Measurements from ENCODE around the gene KMT2C.

Gene KMT2C

GRCh38 chr7:152140560-152140959 lies 295.2 kb downstream of the KMT2C start:
- TF ChIP-seq EZH2 (IDR thresholded peaks at IDR 0.05; ENCODE audit: borderline replicate concordance, low read depth, low read length, severe bottlenecking): no peak
- no peak for TF ChIP-seq CTCF (IDR thresholded peaks at IDR 0.05; ENCODE audit: borderline replicate concordance, extremely low read depth, low read length, poor library complexity, severe bottlenecking)
- H3K9me3 ChIP-seq (ENCODE audit: insufficient read depth, low read length, severe bottlenecking): no peaks in the 10 kb centered on the region
- H3K79me2 ChIP-seq (ENCODE audit: insufficient read depth, low read length): no peaks in the 10 kb centered on the region
- no peak for ATAC-seq (ENCODE audit: insufficient read depth, low read depth)
- no peaks in the 10 kb centered on the region; the same call in 1 of the 2 replicates for H4K20me1 ChIP-seq (ENCODE audit: insufficient read depth, low read length)
- H3K4me2 ChIP-seq (ENCODE audit: insufficient read depth, low read length): no peak overlapping the region
- no peaks in the 10 kb centered on the region for H3K27me3 ChIP-seq (ENCODE audit: insufficient read depth, low read length, poor library complexity)
- no peak overlapping the region for H3K4me3 ChIP-seq (ENCODE audit: low read depth in 1 of 2, low read length in 2 of 2)
- no peaks in the 10 kb centered on the region for H3K4me1 ChIP-seq (ENCODE audit: insufficient read depth, low read length)
- no peak for DNase-seq
- no peak overlapping the region for H2AFZ ChIP-seq (ENCODE audit: low read depth, low read length)
- no peak overlapping the region for H3K9ac ChIP-seq (ENCODE audit: low read depth, low read length)
- H3K27ac ChIP-seq (ENCODE audit: low read length): no peak overlapping the region
- H3K36me3 ChIP-seq (ENCODE audit: insufficient read depth, low read length): peaks cover 88% of the 10 kb centered on the region

GRCh38 chr7:152140067-152140466 lies 295.7 kb downstream of the KMT2C start:
- peaks cover 83% of the 10 kb centered on the region for H3K36me3 ChIP-seq (ENCODE audit: insufficient read depth, low read length)
- H2AFZ ChIP-seq (ENCODE audit: low read depth, low read length): no peak overlapping the region
- H3K27ac ChIP-seq (ENCODE audit: low read length): no peak overlapping the region
- no peak overlapping the region for H3K4me2 ChIP-seq (ENCODE audit: insufficient read depth, low read length)
- DNase-seq (no peak), ATAC-seq (ENCODE audit: insufficient read depth, low read depth) (no peak)
- no peaks in the 10 kb centered on the region for H3K9me3 ChIP-seq (ENCODE audit: insufficient read depth, low read length, severe bottlenecking)
- H4K20me1 ChIP-seq (ENCODE audit: insufficient read depth, low read length): no peaks in the 10 kb centered on the region; the same call in 1 of the 2 replicates
- TF ChIP-seq CTCF (IDR thresholded peaks at IDR 0.05; ENCODE audit: borderline replicate concordance, extremely low read depth, low read length, poor library complexity, severe bottlenecking) (no peak), EZH2 (IDR thresholded peaks at IDR 0.05; ENCODE audit: borderline replicate concordance, low read depth, low read length, severe bottlenecking) (no peak)
- no peaks in the 10 kb centered on the region for H3K79me2 ChIP-seq (ENCODE audit: insufficient read depth, low read length)
- H3K4me1 ChIP-seq (ENCODE audit: insufficient read depth, low read length): no peaks in the 10 kb centered on the region
- H3K4me3 ChIP-seq (ENCODE audit: low read depth in 1 of 2, low read length in 2 of 2): no peak overlapping the region
- H3K9ac ChIP-seq (ENCODE audit: low read depth, low read length): no peak overlapping the region
- no peaks in the 10 kb centered on the region for H3K27me3 ChIP-seq (ENCODE audit: insufficient read depth, low read length, poor library complexity)

GRCh38 chr7:152137476-152138025 lies 298.3 kb downstream of the KMT2C start:
- Histone ChIP-seq H3K9me3 (ENCODE audit: insufficient read depth, low read length, severe bottlenecking) (no peaks in the 10 kb centered on the region), H4K20me1 (ENCODE audit: insufficient read depth, low read length) (no peaks in the 10 kb centered on the region; the same call in 1 of the 2 replicates), H3K36me3 (ENCODE audit: insufficient read depth, low read length) (peaks cover 75% of the 10 kb centered on the region), H3K27ac (ENCODE audit: low read length) (no peak overlapping the region), H2AFZ (ENCODE audit: low read depth, low read length) (no peak overlapping the region), H3K27me3 (ENCODE audit: insufficient read depth, low read length, poor library complexity) (no peaks in the 10 kb centered on the region), H3K9ac (ENCODE audit: low read depth, low read length) (no peak overlapping the region), H3K4me3 (ENCODE audit: low read depth in 1 of 2, low read length in 2 of 2) (no peak overlapping the region), H3K4me2 (ENCODE audit: insufficient read depth, low read length) (no peak overlapping the region), H3K4me1 (ENCODE audit: insufficient read depth, low read length) (no peaks in the 10 kb centered on the region), H3K79me2 (ENCODE audit: insufficient read depth, low read length) (no peaks in the 10 kb centered on the region)
- TF ChIP-seq CTCF (IDR thresholded peaks at IDR 0.05; ENCODE audit: borderline replicate concordance, extremely low read depth, low read length, poor library complexity, severe bottlenecking) (no peak), EZH2 (IDR thresholded peaks at IDR 0.05; ENCODE audit: borderline replicate concordance, low read depth, low read length, severe bottlenecking) (no peak)
- DNase-seq (no peak), ATAC-seq (ENCODE audit: insufficient read depth, low read depth) (no peak)

All from DND-41 (cell line).